Tibial nerve (tissue), 4 donors: ENCODE results near the gene RNF14.

ENCODE experiments used
- EP300 ChIP-seq, 2 donors: sonication (generic); formaldehyde crosslinking; IDR thresholded peaks; one replicate each; pipeline ENCODE4 v1.6.1; 2017; ENCODE audit warnings: antibody characterized with exemption in 2 of 2, mild to moderate bottlenecking in 1 of 2
- POLR2A ChIP-seq, 2 donors: fragments of 450-650 bp; IDR thresholded peaks; one replicate each; pipeline ENCODE4 v1.6.1; 2017; ENCODE audit warnings: antibody characterized with exemption in 2 of 2, mild to moderate bottlenecking in 2 of 2, moderate library complexity in 2 of 2
- TF ChIP-seq, protein P1 (sequence below), 5 experiments: fragments of 200-600 bp in 3 of 5; fragments of 450-650 bp in 2 of 5; sonication (generic) in 3 of 5; IDR thresholded peaks; one replicate each; pipeline ENCODE4 v1.5.1; 2016 to 2019; ENCODE audit warnings: antibody characterized with exemption in 5 of 5, mild to moderate bottlenecking in 3 of 5, moderate library complexity in 2 of 5

GRCh38 chr5:141960449-141961323 is 8.2 kb upstream of the RNF14 start:
- TF ChIP-seq, protein P1, sequence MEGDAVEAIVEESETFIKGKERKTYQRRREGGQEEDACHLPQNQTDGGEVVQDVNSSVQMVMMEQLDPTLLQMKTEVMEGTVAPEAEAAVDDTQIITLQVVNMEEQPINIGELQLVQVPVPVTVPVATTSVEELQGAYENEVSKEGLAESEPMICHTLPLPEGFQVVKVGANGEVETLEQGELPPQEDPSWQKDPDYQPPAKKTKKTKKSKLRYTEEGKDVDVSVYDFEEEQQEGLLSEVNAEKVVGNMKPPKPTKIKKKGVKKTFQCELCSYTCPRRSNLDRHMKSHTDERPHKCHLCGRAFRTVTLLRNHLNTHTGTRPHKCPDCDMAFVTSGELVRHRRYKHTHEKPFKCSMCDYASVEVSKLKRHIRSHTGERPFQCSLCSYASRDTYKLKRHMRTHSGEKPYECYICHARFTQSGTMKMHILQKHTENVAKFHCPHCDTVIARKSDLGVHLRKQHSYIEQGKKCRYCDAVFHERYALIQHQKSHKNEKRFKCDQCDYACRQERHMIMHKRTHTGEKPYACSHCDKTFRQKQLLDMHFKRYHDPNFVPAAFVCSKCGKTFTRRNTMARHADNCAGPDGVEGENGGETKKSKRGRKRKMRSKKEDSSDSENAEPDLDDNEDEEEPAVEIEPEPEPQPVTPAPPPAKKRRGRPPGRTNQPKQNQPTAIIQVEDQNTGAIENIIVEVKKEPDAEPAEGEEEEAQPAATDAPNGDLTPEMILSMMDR (IDR thresholded peaks at IDR 0.05) = peak; percentile 81 to 92 (median 87)
- no peak for TF ChIP-seq POLR2A (IDR thresholded peaks at IDR 0.05)
- TF ChIP-seq EP300 (IDR thresholded peaks at IDR 0.05) = peak in 1 of 2 donors; percentile 31
